NT2/D1 (cell line): Measurements from ENCODE around the gene ALOX12B.

ENCODE experiments used
- YY1 ChIP-seq: IDR thresholded peaks from 2 replicates; pipeline ENCODE4 v1.6.1; 2011; ENCODE audit not compliant: insufficient read length, insufficient read depth
- ZNF274 ChIP-seq: IDR thresholded peaks from 2 replicates; pipeline ENCODE4 v1.6.1; 2011; ENCODE audit warnings: mild to moderate bottlenecking, low read depth, low read length

GRCh38 chr17:8025176-8025911 lies 62.2 kb downstream of the ALOX12B start:
- TF ChIP-seq ZNF274 (no peak), YY1 (no peak)
